SK-N-MC (cell line): ENCODE measurements around the gene B4GALT6.

ENCODE experiments used
- EZH2 ChIP-seq: fragments of 200-600 bp; sonication (generic); IDR thresholded peaks from one replicate; pipeline ENCODE4 v1.6.1; 2017; ENCODE audit warnings: antibody characterized with exemption
- POLR2AphosphoS5 ChIP-seq: IDR thresholded peaks from 2 replicates; pipeline ENCODE4 v1.6.1; 2012; ENCODE audit warnings: mild to moderate bottlenecking, low read depth, low read length, borderline replicate concordance

- TF ChIP-seq POLR2AphosphoS5: no peak
- TF ChIP-seq EZH2: no peak
Measured at GRCh38 chr18:31686986-31687928, 2.9 kb upstream of the B4GALT6 start.
